Measurements from ENCODE around the gene IFNA7. TPM values are rescaled to one million over a fixed set of nuclear protein-coding genes. Genes with fewer than 3 reads are reported as not detected.
"Not testable (repeated sequence)": the region's sequence is repeated elsewhere in the genome, so short reads cannot be mapped to it uniquely, and the experiment has no call there.

The IFNA7 gene
- total RNA-seq, result not detected in 3 replicates
- long read RNA-seq, result 0 reads

DNA sequence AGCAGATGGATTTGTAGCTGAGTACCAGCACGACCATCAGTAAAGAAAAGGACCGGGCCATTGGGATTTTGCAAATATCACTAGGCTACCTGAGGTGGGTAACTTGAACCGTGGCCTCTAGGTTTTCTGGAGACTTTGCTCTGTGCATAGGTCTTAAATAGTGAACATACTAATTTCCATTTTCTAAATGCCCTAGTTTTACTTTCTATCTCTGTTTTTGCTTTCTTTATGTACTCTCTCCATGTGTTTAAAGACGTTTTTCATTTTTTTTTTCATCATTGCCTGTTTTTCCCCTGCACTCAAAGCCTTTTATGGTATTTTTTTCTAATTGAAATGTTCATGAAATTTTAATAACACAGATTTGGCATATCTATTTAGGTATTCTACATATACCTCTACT is at the start of gene IFNA7:
Gene IFNA7, minus strand, starts transcription at position 101 of the 400 bp plus-strand sequence. Its CDS starts 40 bp downstream, at position 61.
- peaks cover 34% of the 10 kb centered on the region for H3K27me3 Mint-ChIP-seq (ENCODE audit: low read depth)
- H3K27ac Mint-ChIP-seq (ENCODE audit: unreplicated experiment); H3K4me1 Mint-ChIP-seq (ENCODE audit: low read depth); DNase-seq (ENCODE audit: low spot score); H3K36me3 Mint-ChIP-seq (ENCODE audit: low read depth); H3K9me3 Mint-ChIP-seq (ENCODE audit: low read depth); H3K4me3 Mint-ChIP-seq (ENCODE audit: unreplicated experiment): not testable (repeated sequence)

DNA sequence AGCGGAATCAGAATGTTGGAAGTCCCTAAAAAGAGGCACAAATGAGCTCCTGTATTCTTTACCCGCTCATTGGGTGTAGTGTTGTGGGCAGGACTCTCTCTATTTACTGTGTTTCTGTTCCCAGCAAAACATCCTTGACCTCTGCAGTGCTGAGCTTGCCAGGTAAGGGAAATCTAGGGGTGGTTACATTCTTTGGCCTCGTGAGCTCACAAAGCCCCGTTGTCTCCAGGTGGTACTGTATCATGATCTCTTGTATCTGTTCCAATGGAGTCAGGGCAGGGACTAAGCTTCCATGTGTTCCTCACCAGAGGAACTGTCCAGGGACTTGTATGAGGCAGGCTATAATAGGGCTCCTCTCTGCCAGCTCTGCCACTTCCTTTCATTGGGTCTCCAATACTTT is 49.6 kb upstream of the IFNA7 start:
- H3K4me1 Mint-ChIP-seq (ENCODE audit: low read depth), result peaks cover 4% of the 10 kb centered on the region
- DNase-seq (ENCODE audit: low spot score), result no peak
- no peaks in the 10 kb centered on the region for H3K36me3 Mint-ChIP-seq (ENCODE audit: low read depth)
- H3K9me3 Mint-ChIP-seq (ENCODE audit: low read depth), result no peaks in the 10 kb centered on the region
- TF ChIP-seq, protein P1, sequence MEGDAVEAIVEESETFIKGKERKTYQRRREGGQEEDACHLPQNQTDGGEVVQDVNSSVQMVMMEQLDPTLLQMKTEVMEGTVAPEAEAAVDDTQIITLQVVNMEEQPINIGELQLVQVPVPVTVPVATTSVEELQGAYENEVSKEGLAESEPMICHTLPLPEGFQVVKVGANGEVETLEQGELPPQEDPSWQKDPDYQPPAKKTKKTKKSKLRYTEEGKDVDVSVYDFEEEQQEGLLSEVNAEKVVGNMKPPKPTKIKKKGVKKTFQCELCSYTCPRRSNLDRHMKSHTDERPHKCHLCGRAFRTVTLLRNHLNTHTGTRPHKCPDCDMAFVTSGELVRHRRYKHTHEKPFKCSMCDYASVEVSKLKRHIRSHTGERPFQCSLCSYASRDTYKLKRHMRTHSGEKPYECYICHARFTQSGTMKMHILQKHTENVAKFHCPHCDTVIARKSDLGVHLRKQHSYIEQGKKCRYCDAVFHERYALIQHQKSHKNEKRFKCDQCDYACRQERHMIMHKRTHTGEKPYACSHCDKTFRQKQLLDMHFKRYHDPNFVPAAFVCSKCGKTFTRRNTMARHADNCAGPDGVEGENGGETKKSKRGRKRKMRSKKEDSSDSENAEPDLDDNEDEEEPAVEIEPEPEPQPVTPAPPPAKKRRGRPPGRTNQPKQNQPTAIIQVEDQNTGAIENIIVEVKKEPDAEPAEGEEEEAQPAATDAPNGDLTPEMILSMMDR (IDR thresholded peaks at IDR 0.05), result no peak
- H3K27ac Mint-ChIP-seq (ENCODE audit: unreplicated experiment), result no peak overlapping the region
- no peak overlapping the region for H3K4me3 Mint-ChIP-seq (ENCODE audit: unreplicated experiment)
- H3K27me3 Mint-ChIP-seq (ENCODE audit: low read depth), result peaks cover 53% of the 10 kb centered on the region

DNA sequence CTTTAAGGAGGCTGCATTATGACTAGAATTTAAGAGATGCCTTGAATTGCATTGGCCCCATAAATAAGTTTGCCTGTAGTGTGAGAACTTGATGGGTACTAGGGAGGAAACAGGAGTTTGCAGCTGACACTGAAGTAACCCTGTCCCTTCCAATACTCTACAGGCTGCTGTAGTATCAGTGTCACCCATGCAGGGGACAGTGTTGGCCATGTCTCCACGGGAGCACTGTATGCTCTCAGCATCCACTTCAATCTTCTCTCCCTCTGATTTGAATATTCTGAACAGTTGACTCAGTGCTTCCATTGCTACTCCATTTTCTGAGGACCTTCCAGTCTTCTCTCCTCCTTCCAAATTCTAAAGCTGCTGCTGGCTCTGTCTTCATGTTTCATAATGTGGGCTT is 49.2 kb upstream of the IFNA7 start:
- no peak for DNase-seq (ENCODE audit: low spot score)
- Mint-ChIP-seq H3K4me1 (ENCODE audit: low read depth) (peaks cover 4% of the 10 kb centered on the region), H3K4me3 (ENCODE audit: unreplicated experiment) (no peak overlapping the region), H3K27me3 (ENCODE audit: low read depth) (peaks cover 49% of the 10 kb centered on the region), H3K9me3 (ENCODE audit: low read depth) (peaks cover 2% of the 10 kb centered on the region), H3K27ac (ENCODE audit: unreplicated experiment) (no peak overlapping the region), H3K36me3 (ENCODE audit: low read depth) (no peaks in the 10 kb centered on the region)
- TF ChIP-seq, protein P1 (IDR thresholded peaks at IDR 0.05), result no peak

DNA sequence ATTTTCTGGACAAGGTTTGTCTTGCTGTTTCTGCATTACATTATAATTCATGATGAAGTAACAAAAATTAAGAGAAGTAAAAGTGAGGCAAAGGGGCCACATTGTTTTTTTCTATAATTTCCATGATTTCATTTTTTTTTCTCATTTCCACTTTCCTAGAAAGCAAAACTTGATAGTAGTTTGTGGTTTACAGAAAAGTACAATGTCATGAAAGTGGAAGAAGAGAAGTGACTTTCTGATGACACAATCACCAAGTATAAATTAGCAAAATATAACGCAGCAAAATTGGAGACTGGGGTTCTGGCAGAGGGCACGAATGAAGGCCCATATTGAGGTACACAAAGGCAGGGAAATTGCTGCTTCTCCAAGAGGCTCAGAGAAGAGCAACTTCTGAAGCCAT is 42.8 kb upstream of the IFNA7 start:
- TF ChIP-seq, protein P1 (IDR thresholded peaks at IDR 0.05), result no peak
- H3K27ac Mint-ChIP-seq (ENCODE audit: unreplicated experiment), result no peak overlapping the region
- H3K4me1 Mint-ChIP-seq (ENCODE audit: low read depth), result no peaks in the 10 kb centered on the region
- peaks cover 5% of the 10 kb centered on the region for H3K9me3 Mint-ChIP-seq (ENCODE audit: low read depth)
- no peak overlapping the region for H3K4me3 Mint-ChIP-seq (ENCODE audit: unreplicated experiment)
- peaks cover 31% of the 10 kb centered on the region for H3K27me3 Mint-ChIP-seq (ENCODE audit: low read depth)
- no peaks in the 10 kb centered on the region for H3K36me3 Mint-ChIP-seq (ENCODE audit: low read depth)
- no peak for DNase-seq (ENCODE audit: low spot score)

DNA sequence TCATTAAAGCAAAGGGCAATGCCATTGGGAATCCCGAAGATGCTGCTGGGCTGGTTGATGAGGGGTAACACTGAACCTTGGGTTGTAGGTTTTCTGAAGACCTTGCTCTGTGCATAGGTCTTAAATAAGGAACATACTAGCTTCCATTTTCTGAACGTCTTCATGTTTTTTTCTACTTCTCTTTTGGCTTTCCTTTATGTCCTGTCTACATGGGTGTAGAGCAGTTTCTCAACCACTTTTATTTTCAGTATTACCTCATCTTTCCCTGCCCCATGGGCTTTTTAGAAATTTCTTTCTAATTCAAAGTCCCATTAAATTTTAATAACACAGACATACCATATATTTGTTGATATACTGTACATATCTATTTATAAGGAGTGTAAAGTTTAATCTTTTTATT is 37.9 kb upstream of the IFNA7 start, which contains the start of gene IFNA14:
Gene IFNA14, minus strand, starts transcription at position 95 of the 400 bp plus-strand sequence. Its CDS starts 70 bp downstream, at position 25.
- Mint-ChIP-seq H3K9me3 (ENCODE audit: low read depth) (no peaks in the 10 kb centered on the region), H3K4me3 (ENCODE audit: unreplicated experiment) (no peak within 1 kb of the TSS), H3K27me3 (ENCODE audit: low read depth) (peaks cover 45% of the 10 kb centered on the region), H3K4me1 (ENCODE audit: low read depth) (no peaks in the 10 kb centered on the region), H3K36me3 (ENCODE audit: low read depth) (no peaks in the 10 kb centered on the region), H3K27ac (ENCODE audit: unreplicated experiment) (no peak within 1 kb of the TSS)
- no peak for DNase-seq (ENCODE audit: low spot score)
- TF ChIP-seq, protein P1 (IDR thresholded peaks at IDR 0.05), result no peak

DNA sequence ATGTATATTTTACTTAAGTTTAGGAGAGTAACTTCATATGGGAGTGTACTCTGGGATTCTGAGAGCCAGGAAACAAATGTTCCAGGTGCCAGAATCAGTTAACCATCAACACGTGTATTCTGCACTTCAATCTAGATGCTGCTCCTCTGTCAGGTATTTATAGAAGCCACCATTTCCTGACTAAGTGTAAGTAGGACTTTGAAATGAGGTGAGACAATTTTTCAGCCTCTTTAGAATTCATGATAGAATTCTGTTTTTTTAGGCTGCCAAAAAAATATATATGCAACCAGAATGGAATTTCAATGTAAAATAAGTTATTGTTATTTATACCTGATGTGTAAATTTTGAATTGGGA is 34.3 kb upstream of the IFNA7 start:
- DNase-seq (ENCODE audit: low spot score); H3K27ac Mint-ChIP-seq (ENCODE audit: unreplicated experiment); H3K4me1 Mint-ChIP-seq (ENCODE audit: low read depth); H3K9me3 Mint-ChIP-seq (ENCODE audit: low read depth); H3K36me3 Mint-ChIP-seq (ENCODE audit: low read depth); H3K4me3 Mint-ChIP-seq (ENCODE audit: unreplicated experiment): not testable (repeated sequence)
- H3K27me3 Mint-ChIP-seq (ENCODE audit: low read depth), result peaks cover 32% of the 10 kb centered on the region
